Fibroblast of villous mesenchyme (primary cell): ENCODE data around the gene AFF3. TPM values are rescaled to one million over a fixed set of nuclear protein-coding genes. Genes with fewer than 3 reads are reported as not detected.

Experiments
- DNase-seq: peaks from one replicate; pipeline ENCODE4 v3.0.0-alpha.2; 2010; ENCODE audit warnings: low read depth
- H3K4me3 ChIP-seq: 2 replicates; pipeline ENCODE4 v1.5.1; 2011; ENCODE audit warnings: low read depth, mild to moderate bottlenecking, low read length
- total RNA-seq: library from RNA; depleted of rRNA; stranded (reverse); fragments of >200 nt; gene quantifications from 2 replicates; pipeline ENCODE4 v1.2.3, GENCODE V29; 2012
- TF ChIP-seq, protein P1 (sequence below): IDR thresholded peaks from 2 replicates; pipeline ENCODE4 v1.5.1; 2012; ENCODE audit warnings: low read depth, mild to moderate bottlenecking, low read length; ENCODE audit not compliant: insufficient read depth

Gene AFF3
- total RNA-seq, 1 donor, result 19.4 TPM

DNA sequence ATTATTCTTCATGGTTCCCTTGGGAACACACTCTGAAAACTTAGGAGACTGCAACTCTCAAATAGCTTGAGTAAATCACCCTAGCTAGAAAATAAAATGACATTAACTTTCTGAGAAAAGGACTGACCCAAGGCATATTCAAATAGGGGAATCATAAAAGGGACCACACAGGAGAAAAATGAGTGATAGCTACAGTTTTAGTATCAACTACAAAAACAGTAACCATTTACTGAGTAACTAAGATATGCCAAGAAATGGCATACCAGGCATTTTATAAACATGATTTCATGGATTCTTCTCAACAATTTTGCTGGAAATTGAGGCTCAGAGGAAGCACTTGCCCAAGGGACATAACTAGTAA lies 84.5 kb downstream of the AFF3 start:
- TF ChIP-seq, protein P1, sequence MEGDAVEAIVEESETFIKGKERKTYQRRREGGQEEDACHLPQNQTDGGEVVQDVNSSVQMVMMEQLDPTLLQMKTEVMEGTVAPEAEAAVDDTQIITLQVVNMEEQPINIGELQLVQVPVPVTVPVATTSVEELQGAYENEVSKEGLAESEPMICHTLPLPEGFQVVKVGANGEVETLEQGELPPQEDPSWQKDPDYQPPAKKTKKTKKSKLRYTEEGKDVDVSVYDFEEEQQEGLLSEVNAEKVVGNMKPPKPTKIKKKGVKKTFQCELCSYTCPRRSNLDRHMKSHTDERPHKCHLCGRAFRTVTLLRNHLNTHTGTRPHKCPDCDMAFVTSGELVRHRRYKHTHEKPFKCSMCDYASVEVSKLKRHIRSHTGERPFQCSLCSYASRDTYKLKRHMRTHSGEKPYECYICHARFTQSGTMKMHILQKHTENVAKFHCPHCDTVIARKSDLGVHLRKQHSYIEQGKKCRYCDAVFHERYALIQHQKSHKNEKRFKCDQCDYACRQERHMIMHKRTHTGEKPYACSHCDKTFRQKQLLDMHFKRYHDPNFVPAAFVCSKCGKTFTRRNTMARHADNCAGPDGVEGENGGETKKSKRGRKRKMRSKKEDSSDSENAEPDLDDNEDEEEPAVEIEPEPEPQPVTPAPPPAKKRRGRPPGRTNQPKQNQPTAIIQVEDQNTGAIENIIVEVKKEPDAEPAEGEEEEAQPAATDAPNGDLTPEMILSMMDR, result no peak
- peak; percentile 15 for DNase-seq
- no peak overlapping the region for H3K4me3 ChIP-seq

DNA sequence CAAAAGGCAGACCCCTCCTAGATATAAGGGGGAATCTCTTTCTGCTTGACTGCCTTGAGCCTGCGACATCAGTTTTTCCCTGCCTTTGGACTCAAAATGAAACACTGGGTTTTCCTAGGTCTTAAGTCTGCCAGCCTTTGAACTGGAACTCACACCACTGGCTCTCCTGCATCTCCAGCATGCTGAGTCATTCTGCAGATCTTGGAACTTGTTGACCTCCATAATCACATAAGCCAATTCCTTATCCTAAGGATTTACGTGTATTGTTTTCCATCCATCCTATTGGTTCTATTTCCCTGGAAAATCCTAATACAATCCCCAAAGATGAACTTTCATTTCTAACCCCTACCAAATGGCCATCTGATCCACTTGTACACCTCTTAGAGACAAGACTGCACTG lies 88.0 kb downstream of the AFF3 start:
- H3K4me3 ChIP-seq, result no peak overlapping the region
- no peak for DNase-seq
- TF ChIP-seq, protein P1, result no peak

- DNase-seq, result no peak
- no peak overlapping the region for H3K4me3 ChIP-seq
- TF ChIP-seq, protein P1, result no peak
These were observed 89.1 kb downstream of the AFF3 start for GRCh38 chr2:100053087-100053885.

- DNase-seq, result no peak
- H3K4me3 ChIP-seq, result no peak overlapping the region
These were observed 89.7 kb downstream of the AFF3 start for GRCh38 chr2:100052650-100053049.

GRCh38 chr2:100051253-100051652 lies 91.1 kb downstream of the AFF3 start:
- TF ChIP-seq, protein P1, result no peak
- no peak for DNase-seq
- no peak overlapping the region for H3K4me3 ChIP-seq

More at GRCh38 chr2:100052650-100053049, 89.7 kb downstream of the AFF3 start:
- TF ChIP-seq, protein P1, result no peak

GRCh38 chr2:100050685-100051084 lies 91.7 kb downstream of the AFF3 start:
- H3K4me3 ChIP-seq, result no peak overlapping the region
- TF ChIP-seq, protein P1, result no peak
- DNase-seq, result no peak
